22Rv1 (cell line): ENCODE measurements around the gene GPR135.

Experiments
- CTCF ChIP-seq: fragments of 450-650 bp; IDR thresholded peaks from 2 replicates; pipeline ENCODE4 v1.5.1; 2017; ENCODE audit warnings: mild to moderate bottlenecking
- ZFX ChIP-seq: fragments of 450-650 bp; IDR thresholded peaks from 2 replicates; pipeline ENCODE4 v1.6.1; 2017; ENCODE audit warnings: antibody characterized with exemption, borderline replicate concordance

DNA sequence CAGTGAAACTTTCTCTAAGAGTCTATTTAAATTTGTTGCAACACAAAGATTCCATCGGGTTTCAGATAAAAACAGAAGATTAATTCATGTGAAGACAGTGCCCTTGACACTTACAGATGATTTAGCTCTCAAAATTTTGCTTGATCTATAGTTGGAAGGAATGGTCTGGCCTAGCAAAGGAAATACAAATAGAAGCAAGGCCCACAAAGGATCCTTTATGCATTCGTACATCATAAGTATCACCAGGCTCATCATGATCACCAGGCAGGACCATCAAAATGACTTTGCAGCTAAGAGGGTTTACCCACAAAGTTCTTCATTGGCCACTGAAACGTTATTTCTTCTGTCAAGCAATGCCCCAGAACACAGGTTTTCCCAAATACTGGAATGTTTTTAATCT, 43.9 kb upstream of the GPR135 start:
- no peak for TF ChIP-seq CTCF
- no peak for TF ChIP-seq ZFX
